Stimulated activated CD4-positive, alpha-beta T cell treated with anti-CD3 and anti-CD28 coated beads, Interleukin-1b, Interleukin-23, amount 100 ng/mL, for 24 hours (primary cell): Measurements from ENCODE around the gene HDAC11.
"Not testable (repeated sequence)": the region's sequence is repeated elsewhere in the genome, so short reads cannot be mapped to it uniquely, and the experiment has no call there.

Experiments
- DNase-seq, 4 experiments: peaks; one replicate each; pipeline ENCODE4 v3.0.0-alpha.2; 2020; ENCODE audit warnings: low read depth in 4 of 4, low spot score in 1 of 4

The HDAC11 gene

GRCh38 chr3:13492976-13493866, 13.1 kb downstream of the HDAC11 start:
- no peak for DNase-seq

GRCh38 chr3:13493867-13494441, 13.8 kb downstream of the HDAC11 start:
- no peak for DNase-seq

GRCh38 chr3:13494463-13495350, 14.6 kb downstream of the HDAC11 start:
- DNase-seq = no peak

- no peak for DNase-seq
Measured at GRCh38 chr3:13495351-13495813, 15.3 kb downstream of the HDAC11 start.

GRCh38 chr3:13495921-13496723, 16.0 kb downstream of the HDAC11 start:
- DNase-seq = peak in 3 of 4 experiments; percentile 47 to 57 (median 52)

GRCh38 chr3:13496879-13497278, 16.8 kb downstream of the HDAC11 start:
- no peak for DNase-seq

- no peak for DNase-seq
Measured at GRCh38 chr3:13497386-13497785, 17.3 kb downstream of the HDAC11 start.

GRCh38 chr3:13498354-13499060, 18.4 kb downstream of the HDAC11 start:
- DNase-seq = no peak

- DNase-seq = not testable (repeated sequence)
Measured at GRCh38 chr3:13499246-13499645, 19.1 kb downstream of the HDAC11 start.

- no peak for DNase-seq
Measured at GRCh38 chr3:13500133-13500885, 20.2 kb downstream of the HDAC11 start.

GRCh38 chr3:13501056-13501455, 20.9 kb downstream of the HDAC11 start:
- DNase-seq = no peak

- DNase-seq = no peak
Measured at GRCh38 chr3:13501521-13501920, 21.4 kb downstream of the HDAC11 start.

GRCh38 chr3:13501958-13502790, 22.1 kb downstream of the HDAC11 start:
- no peak for DNase-seq

GRCh38 chr3:13502791-13503060, 22.6 kb downstream of the HDAC11 start:
- no peak for DNase-seq

GRCh38 chr3:13504161-13504831, 24.2 kb downstream of the HDAC11 start:
- DNase-seq = no peak

- DNase-seq = no peak
Measured at GRCh38 chr3:13505147-13506130, 25.3 kb downstream of the HDAC11 start.

GRCh38 chr3:13506239-13506638, 26.1 kb downstream of the HDAC11 start:
- DNase-seq = no peak
